Activated T-helper 1 cell treated with Interleukin-2 at 50 U/mL for 16 hours (primary cell): ENCODE results near the gene LRMDA.
"Not testable (repeated sequence)": the region's sequence is repeated elsewhere in the genome, so short reads cannot be mapped to it uniquely, and the experiment has no call there.

Experiments
- DNase-seq: peaks from one replicate; pipeline ENCODE4 v3.0.0-alpha.2; 2020; ENCODE audit warnings: low read depth

LRMDA gene

GRCh38 chr10:75746356-75746755, 314.9 kb downstream of the LRMDA start:
- no peak for DNase-seq

- DNase-seq: not testable (repeated sequence)
These were observed 318.9 kb downstream of the LRMDA start for GRCh38 chr10:75750093-75750875.

GRCh38 chr10:75751232-75751631, 319.8 kb downstream of the LRMDA start:
- no peak for DNase-seq

- no peak for DNase-seq
These were observed 322.2 kb downstream of the LRMDA start for GRCh38 chr10:75753621-75754020.

DNA sequence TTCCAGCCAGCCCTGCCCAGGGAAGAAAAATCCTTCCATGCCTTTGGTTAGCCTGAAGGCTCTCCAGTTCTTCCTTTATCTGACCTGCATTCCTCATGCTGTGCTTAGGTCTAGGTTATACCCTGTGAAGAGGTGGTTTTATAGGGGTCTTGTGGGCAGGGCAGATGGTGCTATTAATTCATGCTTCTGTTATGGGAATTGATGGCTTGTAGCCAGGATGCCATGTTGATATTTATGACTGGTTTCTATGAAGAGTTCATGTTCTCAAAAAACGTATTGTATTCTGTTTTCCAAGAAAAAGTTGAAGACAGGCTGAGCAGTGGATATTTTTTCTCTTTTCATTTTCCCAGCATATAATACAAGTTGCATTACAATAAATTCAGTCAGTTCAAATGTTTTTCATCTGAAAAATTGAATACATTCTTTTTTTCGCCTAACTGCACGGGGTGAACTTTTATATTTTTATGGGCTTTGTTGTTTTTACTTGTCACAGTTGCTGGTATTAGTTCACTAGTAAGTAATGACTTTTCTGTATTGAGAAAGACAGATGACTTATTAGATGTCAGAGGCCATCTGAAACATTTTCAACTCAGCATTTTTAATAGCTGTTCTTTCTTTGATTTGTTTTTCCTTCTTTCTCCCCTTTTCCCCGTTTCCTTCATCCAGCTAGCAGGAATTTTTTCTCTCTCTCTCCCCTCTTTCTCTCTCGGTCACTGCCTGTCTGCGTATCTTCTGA, 322.8 kb downstream of the LRMDA start:
- no peak for DNase-seq

GRCh38 chr10:75755528-75755927, 324.1 kb downstream of the LRMDA start:
- no peak for DNase-seq

DNA sequence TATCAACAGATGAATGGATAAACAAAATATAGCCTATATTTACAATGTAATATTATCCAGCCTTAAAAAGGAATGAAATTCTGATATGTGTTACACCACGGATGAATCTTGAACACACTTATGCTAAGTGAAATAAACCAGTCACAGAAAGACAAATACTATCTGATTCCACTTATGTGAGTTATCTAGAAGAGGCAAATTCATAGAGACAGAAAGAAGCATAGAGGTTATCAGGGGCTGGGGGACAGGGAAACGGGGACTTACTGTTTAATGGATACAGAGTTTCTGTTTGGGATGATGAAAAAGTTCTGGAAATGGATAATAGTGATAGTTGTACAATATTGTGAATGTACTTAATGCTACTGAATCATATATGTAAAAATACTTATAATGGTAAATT, 329.9 kb downstream of the LRMDA start:
- no peak for DNase-seq

GRCh38 chr10:75762431-75762802, 331.0 kb downstream of the LRMDA start:
- no peak for DNase-seq

DNA sequence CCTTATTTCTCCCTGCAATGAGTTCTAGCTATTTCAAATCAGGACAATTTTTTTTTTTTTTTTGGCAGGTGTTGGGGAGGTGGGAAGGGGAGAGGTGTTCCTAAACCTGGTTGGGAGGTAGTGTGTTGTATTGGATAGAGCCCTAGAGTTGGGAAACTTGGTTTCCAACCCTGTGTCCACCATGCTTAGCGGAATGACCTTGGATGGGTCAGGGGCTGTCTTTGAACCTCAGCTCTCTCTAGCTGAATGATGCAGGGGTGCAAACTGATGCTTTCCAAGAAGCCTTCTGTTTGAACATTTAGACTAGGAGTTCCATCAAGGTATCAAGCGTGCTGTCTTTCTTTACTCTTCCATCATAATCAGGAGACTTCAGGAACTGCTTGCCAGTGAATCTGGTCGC, 332.2 kb downstream of the LRMDA start:
- DNase-seq: no peak

DNA sequence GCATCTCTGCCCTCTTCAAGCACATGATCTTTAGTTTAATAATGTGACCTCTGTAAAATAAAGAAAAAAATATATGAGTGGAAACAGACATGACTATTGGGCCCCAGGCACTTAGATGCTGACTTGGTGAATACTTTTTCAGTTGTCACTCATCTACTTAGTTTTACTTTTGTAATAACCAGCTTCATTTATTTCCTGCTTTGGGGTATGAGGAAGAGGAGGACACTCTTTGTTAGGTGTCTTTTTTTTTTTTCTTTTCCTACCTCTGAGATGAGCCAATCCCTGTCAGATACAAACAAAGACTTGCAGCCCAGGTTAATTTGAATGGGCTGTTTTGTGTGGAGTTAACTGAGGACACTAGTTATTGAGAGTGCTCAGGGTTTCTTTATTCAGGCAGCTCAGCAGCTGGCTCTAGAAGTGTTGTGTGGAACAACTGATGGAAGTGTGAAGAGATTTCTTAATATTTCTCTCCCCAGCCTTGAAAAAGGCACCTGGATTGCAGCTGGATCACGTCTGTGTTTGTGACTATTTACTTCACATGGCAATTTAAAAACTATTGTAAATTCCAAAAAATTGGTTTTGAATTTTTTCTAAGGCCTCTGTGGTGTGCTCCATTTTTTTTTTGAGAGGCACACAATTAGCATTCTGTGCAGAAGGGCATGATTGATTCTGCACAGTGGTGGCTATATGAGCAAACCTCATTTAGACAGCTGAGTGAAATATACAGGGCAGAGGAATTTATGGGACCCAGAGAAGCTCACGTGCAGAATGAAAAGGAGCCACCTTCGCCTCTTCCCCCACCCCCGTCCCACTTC, 333.8 kb downstream of the LRMDA start:
- DNase-seq: no peak

DNA sequence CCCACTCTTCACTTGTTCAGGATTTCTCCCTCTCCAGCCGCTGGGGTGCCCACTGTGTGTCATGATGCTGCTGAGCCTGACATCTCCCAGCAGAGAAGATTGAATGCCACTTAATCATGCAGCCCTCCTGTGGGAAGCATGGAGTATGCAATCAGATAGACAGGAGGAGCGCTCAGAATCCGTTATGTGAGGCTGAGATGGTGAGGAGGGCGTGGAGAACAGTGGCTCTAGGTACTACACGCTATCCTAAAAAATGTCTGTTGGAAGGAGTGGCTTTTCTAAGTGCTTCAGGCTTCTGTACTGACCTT, 334.3 kb downstream of the LRMDA start:
- DNase-seq: no peak

GRCh38 chr10:75766106-75766505, 334.7 kb downstream of the LRMDA start:
- DNase-seq: no peak

- DNase-seq: not testable (repeated sequence)
These were observed 335.3 kb downstream of the LRMDA start for GRCh38 chr10:75766752-75767151.

DNA sequence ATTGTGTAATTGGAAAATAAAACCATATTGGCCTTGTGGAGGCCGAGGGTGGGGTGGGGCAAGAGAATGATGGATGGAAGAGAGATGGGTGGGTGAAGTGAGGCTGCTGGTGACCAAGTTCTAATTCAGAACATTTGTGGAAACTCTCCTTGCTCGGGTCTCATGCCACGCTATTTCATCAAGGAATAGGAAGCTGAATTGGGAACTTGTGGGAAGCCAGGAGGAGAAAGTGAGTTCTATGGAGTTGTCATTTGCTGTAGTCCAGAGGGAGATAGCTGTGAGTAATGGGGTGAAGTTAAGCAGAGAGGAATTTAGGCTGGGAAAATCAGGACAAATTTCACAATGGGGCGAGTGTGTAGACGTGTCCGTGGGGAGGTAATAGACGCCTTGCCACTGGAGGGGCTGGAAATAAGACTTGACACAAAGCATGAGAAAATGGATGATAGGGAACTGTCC, 339.2 kb downstream of the LRMDA start:
- DNase-seq: no peak

DNA sequence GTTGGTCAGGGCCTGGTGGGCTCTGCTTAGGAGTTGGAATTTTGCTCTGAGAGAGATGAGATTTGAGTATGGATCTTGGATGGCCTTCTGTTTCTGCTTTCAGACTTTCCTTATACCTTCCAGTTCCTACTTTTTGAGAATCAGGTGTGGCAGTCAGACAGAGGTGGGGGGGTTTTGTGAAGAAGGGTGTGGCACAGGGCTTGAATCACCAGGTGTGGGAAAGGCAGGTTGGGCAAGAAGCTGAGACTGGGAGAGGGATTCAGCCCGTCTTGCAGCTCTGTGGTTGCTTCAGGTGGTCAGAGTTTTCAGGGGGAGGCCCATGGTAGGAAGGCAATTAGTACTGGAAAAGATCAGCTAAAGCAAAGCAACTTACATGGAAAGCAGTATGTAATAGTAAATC, 340.2 kb downstream of the LRMDA start:
- no peak for DNase-seq

GRCh38 chr10:75772153-75772887, 340.9 kb downstream of the LRMDA start:
- no peak for DNase-seq

DNA sequence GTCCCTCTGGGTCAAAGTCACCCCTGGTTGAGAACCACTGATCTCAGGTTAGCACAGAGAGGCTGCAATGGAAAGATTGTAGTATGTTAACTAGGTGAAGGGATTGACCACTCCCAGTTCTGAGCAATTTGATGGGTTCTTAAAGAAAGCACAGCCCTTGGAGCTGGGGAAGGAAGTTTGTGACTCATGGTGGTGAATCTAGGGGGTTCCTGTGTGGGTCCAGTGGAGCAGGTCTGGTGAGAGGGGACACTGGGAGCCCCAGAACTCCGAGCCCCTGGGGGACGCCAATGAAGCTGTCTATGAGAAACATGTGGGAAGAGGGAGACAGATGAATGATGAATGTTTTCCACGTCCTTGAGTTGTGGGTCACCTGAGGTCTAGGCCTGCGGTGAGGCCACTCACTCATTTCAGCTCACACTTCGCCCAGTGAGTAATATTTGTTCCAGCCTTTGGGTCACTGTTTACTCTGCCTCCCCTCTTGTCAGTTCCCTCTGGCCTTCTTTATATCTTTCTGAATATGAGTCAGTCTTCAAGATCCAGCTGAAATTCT, 341.9 kb downstream of the LRMDA start:
- DNase-seq: no peak

- no peak for DNase-seq
These were observed 342.7 kb downstream of the LRMDA start for GRCh38 chr10:75773813-75774782.

- no peak for DNase-seq
These were observed 343.5 kb downstream of the LRMDA start for GRCh38 chr10:75774783-75775490.
